Tibial artery (tissue), 4 donors: ENCODE data around the gene SRMS.

Experiments used
- DNase-seq, 2 donors: peaks; one replicate each; pipeline ENCODE4 v3.0.0-alpha.2; 2019
- H3K27ac ChIP-seq, 2 donors: fragments of 200-600 bp; sonication (generic) in 1 of 2; 1 replicate in 1 of 2; 2 replicates in 1 of 2; pipeline ENCODE4 v1.5.1; 2018 to 2019; ENCODE audit warnings: mild to moderate bottlenecking in 1 of 2
- H3K27me3 ChIP-seq, 2 donors: fragments of 200-600 bp; sonication (generic) in 1 of 2; one replicate each; pipeline versions ENCODE4 v1.5.1 to v1.6.0; 2016 to 2019
- H3K36me3 ChIP-seq, 3 donors: fragments of 200-600 bp; sonication (generic) in 2 of 3; one replicate each; pipeline ENCODE4 v1.5.1; 2016 to 2019; ENCODE audit warnings: mild to moderate bottlenecking in 2 of 3
- H3K4me1 ChIP-seq, 4 donors: fragments of 200-600 bp; sonication (generic) in 2 of 4; 1 replicate in 3 of 4; 2 replicates in 1 of 4; pipeline ENCODE4 v1.5.1; 2016 to 2019
- H3K4me3 ChIP-seq, 2 donors: fragments of 200-600 bp; sonication (generic) in 1 of 2; 1 replicate in 1 of 2; 2 replicates in 1 of 2; pipeline ENCODE4 v1.5.1; 2018 to 2019; ENCODE audit warnings: mild to moderate bottlenecking in 2 of 2
- H3K9me3 ChIP-seq, 3 donors: fragments of 200-600 bp; sonication (generic) in 1 of 3; one replicate each; pipeline ENCODE4 v1.5.1; 2016 to 2019
- CTCF ChIP-seq, 2 experiments: fragments of 200-600 bp in 1 of 2; fragments of 450-650 bp in 1 of 2; IDR thresholded peaks; one replicate each; pipeline ENCODE4 v1.5.1; 2017 to 2019; ENCODE audit warnings: antibody characterized with exemption in 2 of 2, mild to moderate bottlenecking in 1 of 2, moderate library complexity in 1 of 2
- intact Hi-C: fragments of 100-400 bp; cut with DNase I; formaldehyde crosslinking; loops from one replicate; pipeline ENCODE4 v1.15.0; 2023; ENCODE audit warnings: low total_unique reads

The SRMS gene

DNA sequence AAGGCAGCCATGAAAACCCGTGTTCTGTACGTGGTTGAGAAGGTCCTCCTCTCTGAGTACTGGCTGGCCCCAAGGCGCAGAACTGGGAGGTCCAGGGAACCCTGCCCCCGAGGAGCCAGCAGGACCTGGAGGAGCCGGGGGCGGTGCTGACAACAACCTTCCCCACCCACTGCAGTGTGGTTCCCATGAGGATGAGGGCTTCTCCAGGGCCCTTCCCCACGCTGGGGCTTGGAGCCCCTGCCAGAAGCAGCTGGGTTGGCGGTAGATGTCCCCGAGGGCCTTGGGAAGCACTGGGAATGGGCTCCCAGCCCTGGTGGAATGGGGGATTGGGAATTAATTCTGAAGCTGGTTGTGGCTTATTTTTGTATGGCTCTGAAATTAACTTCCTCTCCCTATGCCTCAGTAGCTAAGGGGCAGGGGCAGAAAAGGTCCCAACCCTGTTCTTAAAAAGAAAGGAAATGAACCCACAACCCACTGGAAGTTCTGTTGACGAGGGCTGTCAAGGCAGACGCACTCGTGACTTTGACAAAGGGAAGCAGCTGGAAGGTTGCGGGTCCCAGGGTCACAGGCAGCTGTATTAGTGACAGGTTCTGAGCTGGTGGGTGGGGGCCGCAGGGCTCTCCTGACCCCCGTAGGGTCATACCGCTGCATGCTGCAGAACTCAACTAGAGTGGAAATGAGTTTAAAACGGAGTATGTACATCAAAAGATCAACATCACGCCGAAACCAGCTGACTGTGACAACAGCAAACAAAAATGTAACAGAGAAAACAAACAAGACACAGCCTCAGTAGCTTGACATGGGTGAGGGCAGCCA is 40.4 kb upstream of the SRMS start:
- Histone ChIP-seq H3K27me3 (no peaks in the 10 kb centered on the region), H3K9me3 (no peaks in the 10 kb centered on the region), H3K36me3 (peaks cover 39 to 62% (median 48%) of the 10 kb centered on the region in 3 donors), H3K27ac (no peak overlapping the region), H3K4me3 (no peak overlapping the region), H3K4me1 (no peaks in the 10 kb centered on the region)
- intact Hi-C loops: no loop called here
- TF ChIP-seq CTCF (IDR thresholded peaks at IDR 0.05): no peak
- DNase-seq: no peak

GRCh38 chr20:63587256-63587655 is 39.7 kb upstream of the SRMS start:
- intact Hi-C loops: no loop called here

GRCh38 chr20:63586797-63587196 is 39.2 kb upstream of the SRMS start:
- Histone ChIP-seq H3K4me1 (no peaks in the 10 kb centered on the region), H3K27me3 (no peaks in the 10 kb centered on the region), H3K36me3 (peaks cover 27 to 50% (median 36%) of the 10 kb centered on the region in 3 donors), H3K4me3 (no peak overlapping the region), H3K9me3 (no peaks in the 10 kb centered on the region), H3K27ac (no peak overlapping the region)
- DNase-seq: no peak
- no peak for TF ChIP-seq CTCF (IDR thresholded peaks at IDR 0.05)
- intact Hi-C loops: no loop called here

More at GRCh38 chr20:63587256-63587655, 39.7 kb upstream of the SRMS start:
- Histone ChIP-seq H3K27ac (no peak overlapping the region), H3K4me1 (no peaks in the 10 kb centered on the region), H3K9me3 (no peaks in the 10 kb centered on the region), H3K27me3 (no peaks in the 10 kb centered on the region), H3K36me3 (peaks cover 32 to 55% (median 40%) of the 10 kb centered on the region in 3 donors), H3K4me3 (no peak overlapping the region)
- no peak for DNase-seq
- TF ChIP-seq CTCF (IDR thresholded peaks at IDR 0.05): no peak

DNA sequence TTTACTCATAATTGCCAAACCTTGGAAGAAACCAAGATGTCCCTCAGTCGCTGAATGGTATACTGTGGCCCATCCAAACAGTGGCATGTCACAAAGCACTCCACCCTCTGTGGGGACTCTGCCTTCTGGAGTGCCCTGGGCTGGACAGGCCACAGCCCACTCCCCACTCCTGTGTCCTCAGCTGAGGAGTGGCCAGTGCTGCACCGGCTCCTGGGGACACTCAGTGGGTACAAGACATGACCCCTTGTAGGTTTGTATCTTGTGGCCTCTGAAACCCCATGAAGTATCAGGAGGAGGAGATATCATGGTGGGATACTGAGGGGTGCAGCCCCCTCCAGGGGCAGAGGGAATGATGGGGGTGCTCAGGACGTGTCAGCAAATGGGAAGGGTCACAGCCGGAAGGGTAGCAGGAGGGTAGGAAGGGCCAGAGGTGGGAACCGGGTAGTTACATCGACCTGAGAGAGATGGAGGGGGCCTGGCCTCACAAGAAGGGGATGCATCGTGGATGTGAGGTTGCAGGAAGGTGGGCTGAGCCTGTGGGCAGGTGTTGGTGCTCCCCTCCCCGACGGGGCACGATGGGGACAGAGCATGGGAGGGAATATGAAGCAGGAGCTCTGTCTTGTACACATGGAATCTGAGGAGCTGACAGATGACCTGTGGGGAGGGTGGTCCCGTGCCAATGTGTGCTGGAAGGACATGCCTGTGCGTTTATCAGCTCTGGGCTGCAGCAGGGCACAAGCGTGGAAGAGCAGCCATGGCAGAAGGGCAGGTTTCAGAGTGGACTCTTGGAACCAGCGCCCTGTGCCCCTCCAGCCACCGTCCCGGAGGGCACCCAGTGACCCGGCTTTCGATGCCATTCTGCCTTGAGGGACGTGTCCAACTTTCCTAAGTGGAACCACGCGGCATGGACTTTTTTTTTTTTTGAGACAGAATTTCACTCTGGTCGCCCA is 38.3 kb upstream of the SRMS start:
- Histone ChIP-seq H3K4me1 (no peaks in the 10 kb centered on the region), H3K4me3 (no peak overlapping the region), H3K9me3 (no peaks in the 10 kb centered on the region), H3K27me3 (no peaks in the 10 kb centered on the region), H3K27ac (no peak overlapping the region), H3K36me3 (peaks cover 20 to 41% (median 27%) of the 10 kb centered on the region in 3 donors)
- no peak for DNase-seq
- TF ChIP-seq CTCF (IDR thresholded peaks at IDR 0.05): no peak
- intact Hi-C loops: no loop called here

DNA sequence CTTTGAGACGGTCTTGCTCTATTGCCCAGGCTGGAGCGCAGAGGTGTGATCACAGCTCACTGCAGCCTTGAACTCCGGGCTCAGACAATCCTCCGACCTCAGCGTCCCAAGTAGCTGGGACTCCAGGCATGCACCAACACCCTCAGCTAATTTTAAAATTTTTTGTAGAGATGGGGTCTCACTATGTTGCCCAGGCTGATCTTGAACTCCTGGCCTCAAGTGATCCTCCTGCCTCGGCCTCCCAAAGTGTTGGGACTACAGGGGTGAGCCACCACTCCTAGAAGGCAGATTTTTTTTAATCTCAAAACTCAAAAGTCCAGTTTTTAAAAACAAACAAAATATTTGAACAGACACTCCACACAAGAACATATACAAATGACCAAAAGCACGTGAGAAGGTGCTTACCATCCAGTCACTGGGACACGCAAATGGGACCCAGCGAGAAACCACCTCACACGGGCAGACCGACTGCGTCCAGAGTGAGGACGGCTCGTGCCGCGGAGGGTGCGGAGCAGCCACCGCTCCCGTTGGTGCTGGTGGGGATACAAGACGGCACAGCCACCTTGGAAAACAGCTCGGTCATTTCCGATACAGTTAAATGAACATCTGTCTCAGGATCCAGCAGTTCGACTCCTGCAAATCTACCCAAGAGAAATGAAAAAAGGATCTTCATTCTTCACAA is 35.0 kb upstream of the SRMS start:
- DNase-seq: no peak
- intact Hi-C loops: no loop called here

More for the DNA sequence above, 35.0 kb upstream of the SRMS start:
- no peak overlapping the region for H3K4me3 ChIP-seq
- H3K4me1 ChIP-seq: no peaks in the 10 kb centered on the region
- H3K36me3 ChIP-seq: peaks cover 0 to 8% (median 0%) of the 10 kb centered on the region in 3 donors
- H3K27ac ChIP-seq: no peak overlapping the region
- no peak for TF ChIP-seq CTCF (IDR thresholded peaks at IDR 0.05)
- H3K9me3 ChIP-seq: no peaks in the 10 kb centered on the region
- peaks cover 0 to 20% of the 10 kb centered on the region in 2 donors for H3K27me3 ChIP-seq
